HG02759 (cell line): ENCODE data around the gene CHRM2.

ENCODE experiments used
- ATAC-seq: cut with Tn5 transposase; IDR thresholded peaks from one replicate; pipeline ENCODE4 v1.9.1; 2021; ENCODE audit warnings: mild to moderate bottlenecking, moderate library complexity; ENCODE audit not compliant: unreplicated experiment

Gene CHRM2

GRCh38 chr7:137018468-137018867 is 150.0 kb downstream of the CHRM2 start:
- ATAC-seq: no peak

DNA sequence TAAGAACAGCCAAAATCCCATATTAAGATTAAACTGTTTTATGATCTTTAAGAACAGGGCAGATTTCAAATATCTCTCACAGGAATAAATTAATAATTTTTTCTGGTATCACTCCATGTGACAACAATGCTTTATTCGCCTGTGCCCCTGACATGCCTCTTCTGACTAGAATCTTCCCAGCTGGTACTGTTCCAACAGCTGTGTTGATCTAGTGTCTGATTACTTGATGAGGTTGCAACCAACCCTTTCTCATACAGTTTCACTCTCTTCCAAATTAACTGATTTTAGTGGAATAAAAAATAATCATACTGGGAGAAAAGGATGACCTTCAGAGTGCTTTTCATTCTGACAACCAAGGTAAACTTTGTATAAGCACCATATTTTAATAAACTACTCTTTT is 151.9 kb downstream of the CHRM2 start:
- no peak for ATAC-seq

DNA sequence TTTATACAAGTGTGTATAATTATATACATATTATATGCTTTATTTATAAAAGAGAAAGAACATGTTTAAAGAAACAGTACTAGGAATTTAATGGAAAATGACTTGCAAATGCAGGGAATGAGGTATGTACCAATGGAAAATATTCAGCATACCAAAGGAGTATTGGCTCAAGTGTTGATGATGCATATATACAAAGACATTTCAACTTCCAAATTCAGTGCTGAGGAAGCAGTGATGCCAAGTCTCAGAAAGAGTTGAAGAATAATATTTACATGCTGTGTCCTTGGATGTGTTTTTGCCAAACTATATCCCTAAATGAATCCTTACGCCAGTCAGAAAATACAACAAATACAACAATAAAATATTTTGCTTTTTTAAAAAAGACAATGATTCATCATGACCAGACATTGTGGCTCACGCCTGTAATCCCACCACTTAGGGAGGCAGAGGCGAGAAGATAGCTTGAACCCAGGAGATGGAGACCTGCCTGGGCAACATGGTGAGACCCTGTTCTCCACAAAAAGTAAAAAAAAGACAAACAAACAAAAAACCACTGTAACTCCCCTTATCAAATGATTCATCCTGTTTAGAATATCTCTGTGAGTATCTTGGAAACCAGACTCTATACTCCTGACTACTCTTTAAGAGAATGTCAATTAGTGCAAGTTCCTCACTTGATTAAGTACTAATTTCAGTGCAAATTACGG is 157.2 kb downstream of the CHRM2 start:
- no peak for ATAC-seq

GRCh38 chr7:137026176-137026500 is 157.7 kb downstream of the CHRM2 start:
- no peak for ATAC-seq

DNA sequence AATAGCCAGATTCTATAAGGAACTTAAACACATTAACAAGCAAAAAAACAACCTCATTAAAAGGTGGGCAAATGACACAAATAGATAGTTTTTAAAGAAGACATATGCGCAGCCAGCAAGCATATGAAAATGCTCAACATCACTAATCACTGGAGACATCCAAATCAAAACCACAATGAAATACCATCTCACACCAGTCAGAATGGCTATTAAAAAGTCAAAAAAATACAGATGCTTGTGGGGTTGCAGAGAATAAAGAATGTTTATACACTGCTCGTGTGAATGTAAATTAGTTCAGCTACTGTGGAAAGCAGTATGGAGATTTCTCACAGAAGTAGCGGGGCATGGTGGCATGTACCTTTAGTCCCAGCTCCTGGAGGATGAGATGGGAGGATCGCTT is 164.0 kb downstream of the CHRM2 start:
- no peak for ATAC-seq

DNA sequence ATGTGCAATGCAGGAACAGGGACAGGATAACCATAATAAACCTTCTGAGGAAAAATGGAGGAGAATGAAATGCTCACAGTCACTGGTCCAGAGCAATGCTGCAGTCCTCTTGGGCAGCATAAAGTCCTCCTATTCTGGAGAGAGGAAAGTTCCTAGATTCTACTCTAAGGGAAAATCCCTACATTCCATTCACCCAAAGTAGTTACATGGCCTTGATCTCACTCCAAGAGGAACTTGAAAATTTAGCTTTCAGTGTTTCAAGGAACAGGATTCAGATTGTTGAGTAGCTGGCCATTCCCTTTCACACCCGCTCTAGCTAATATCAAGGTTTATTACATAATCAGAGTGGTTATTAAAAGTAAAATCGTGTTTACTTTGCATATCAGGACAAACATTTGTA is 168.3 kb downstream of the CHRM2 start:
- ATAC-seq: no peak

- ATAC-seq: no peak
These were observed 170.3 kb downstream of the CHRM2 start for GRCh38 chr7:137038706-137039105.

GRCh38 chr7:137040745-137041144 is 172.3 kb downstream of the CHRM2 start:
- ATAC-seq: no peak

DNA sequence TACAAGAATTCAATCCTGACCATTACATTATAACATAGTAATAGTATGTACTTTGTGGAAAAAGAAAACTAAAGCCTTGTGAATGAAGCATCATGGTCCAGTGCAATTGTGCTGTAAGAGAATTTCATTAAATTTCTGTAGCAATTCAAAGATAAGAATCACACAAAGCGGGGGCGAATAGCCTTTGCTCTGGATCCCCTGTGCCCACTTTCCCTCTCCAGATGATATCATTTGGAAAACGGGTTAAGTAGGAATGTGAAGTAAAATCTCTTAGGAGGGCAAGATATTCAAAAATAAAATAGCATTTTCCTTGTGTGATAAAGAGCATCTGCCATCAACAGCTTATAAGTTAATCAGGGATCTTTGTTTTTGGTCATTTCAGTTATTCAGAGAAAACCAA is 177.1 kb downstream of the CHRM2 start:
- ATAC-seq: no peak

DNA sequence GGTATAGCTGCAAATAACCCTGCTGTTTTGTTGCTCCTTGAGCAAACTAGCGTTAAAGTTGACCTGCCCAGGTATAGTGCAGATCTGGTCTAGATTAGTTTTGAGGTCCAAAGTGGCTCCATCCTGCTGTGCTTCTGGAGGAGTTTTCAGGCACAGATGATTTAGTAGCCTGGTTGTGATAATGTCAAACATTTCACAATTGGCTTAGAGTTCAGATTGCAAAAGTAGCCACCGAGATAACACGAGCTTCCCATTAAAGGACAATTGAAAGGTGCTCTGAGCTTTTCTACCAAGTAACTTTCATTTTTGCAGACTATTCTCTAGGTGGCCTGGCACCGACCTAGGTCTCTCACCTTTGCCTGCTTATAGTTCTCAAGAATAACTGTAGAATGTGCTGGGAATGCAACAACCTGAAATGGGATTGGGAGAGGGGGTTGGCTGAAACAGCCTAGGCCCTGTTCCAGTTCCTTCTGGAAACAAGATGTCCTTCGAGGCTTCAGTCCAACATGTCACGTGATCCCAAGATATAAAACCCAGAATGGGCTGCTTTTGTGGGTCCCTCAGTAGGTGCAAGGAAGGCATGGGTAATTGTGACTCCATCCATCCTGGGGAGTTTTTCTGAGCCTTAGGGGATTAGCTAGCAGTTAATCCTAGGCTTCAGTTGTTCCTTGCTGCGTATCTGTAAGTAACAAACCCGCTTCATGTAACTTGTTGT is 201.0 kb downstream of the CHRM2 start:
- ATAC-seq: no peak
